Stomach (tissue), 9 donors: ENCODE data around the gene DCAF10. TPM values are rescaled to one million over a fixed set of nuclear protein-coding genes. Genes with fewer than 3 reads are reported as not detected.

Experiments used
- DNase-seq, 2 donors: peaks; one replicate each; pipeline versions ENCODE4 v3.0.0 to v3.0.0-alpha.2; 2013 to 2019
- H3K27ac ChIP-seq, 5 donors: fragments of 200-600 bp in 4 of 5; sonication (generic) in 4 of 5; one replicate each; pipeline ENCODE4 v1.5.1; 2013 to 2019; ENCODE audit warnings: mild to moderate bottlenecking in 1 of 5, moderate library complexity in 1 of 5
- H3K27me3 ChIP-seq, 3 donors: fragments of 200-600 bp; sonication (generic); one replicate each; pipeline ENCODE4 v1.5.1; 2017 to 2019; ENCODE audit warnings: mixed run types in 1 of 3
- H3K36me3 ChIP-seq, 4 donors: fragments of 200-600 bp; sonication (generic); 1 replicate in 3 of 4; 2 replicates in 1 of 4; pipeline ENCODE4 v1.5.1; 2016 to 2019
- H3K4me1 ChIP-seq, 4 donors: fragments of 200-600 bp; sonication (generic); one replicate each; pipeline ENCODE4 v1.5.1; 2016 to 2019
- H3K4me3 ChIP-seq, 4 donors: fragments of 200-600 bp; sonication (generic) in 3 of 4; one replicate each; pipeline ENCODE4 v1.5.1; 2016 to 2019; ENCODE audit warnings: mild to moderate bottlenecking in 1 of 4
- H3K9me3 ChIP-seq, 4 donors: fragments of 200-600 bp; sonication (generic); one replicate each; pipeline ENCODE4 v1.5.1; 2016 to 2019
- CTCF ChIP-seq, 7 experiments: fragments of 450-650 bp in 4 of 7; fragments of 200-600 bp in 3 of 7; sonication (generic) in 3 of 7; IDR thresholded peaks; one replicate each; pipeline ENCODE4 v1.5.1; 2016 to 2019; ENCODE audit warnings: antibody characterized with exemption in 7 of 7, control low read depth in 2 of 7, mild to moderate bottlenecking in 1 of 7
- EP300 ChIP-seq: sonication (generic); formaldehyde crosslinking; IDR thresholded peaks from one replicate; pipeline ENCODE4 v1.6.1; 2017; ENCODE audit warnings: antibody characterized with exemption
- POLR2A ChIP-seq, 4 donors: fragments of 450-650 bp; IDR thresholded peaks; one replicate each; pipeline ENCODE4 v1.6.1; 2016; ENCODE audit warnings: antibody characterized with exemption in 4 of 4, control low read depth in 2 of 4, mild to moderate bottlenecking in 1 of 4, moderate library complexity in 1 of 4
- POLR2AphosphoS5 ChIP-seq, 3 donors: sonication (generic); formaldehyde crosslinking; IDR thresholded peaks; one replicate each; pipeline ENCODE4 v1.6.1; 2016; ENCODE audit warnings: antibody characterized with exemption in 3 of 3
- WGBS, 5 donors: extraction: QIAGEN DNeasy Blood & Tissue Kit in 3 of 5; methylation state at CpG; one replicate each; pipeline versions ENCODE4 v1.1.5 to v1.1.7; 2013 to 2018; 5-methylcytosine and 5-hydroxymethylcytosine counted together
- intact Hi-C: fragments of 100-400 bp; cut with DNase I; formaldehyde crosslinking; loops from one replicate; pipeline ENCODE4 v1.15.1; 2023; ENCODE audit warnings: low total_unique reads
- polyA plus RNA-seq, 3 donors: library from polyadenylated mRNA; stranded (reverse); fragments of 200-250 nt; gene quantifications; one replicate each; pipeline ENCODE4 v1.2.3, GENCODE V29; 2013
- total RNA-seq, 5 donors: library from RNA; depleted of rRNA; stranded (reverse); fragments of >200 nt; gene quantifications; one replicate each; pipeline versions ENCODE4 v1.1.0 to v1.2.3, GENCODE V29; 2014 to 2016
- donor health status: healthy with polysubstance abuse.
- donor health status: Bipolar disorder and iron deficiency.
- donor health status: healthy.

Gene DCAF10
- total and polyA plus RNA-seq, 8 donors = 5.9 to 39.7 (median 22.1) TPM

DNA sequence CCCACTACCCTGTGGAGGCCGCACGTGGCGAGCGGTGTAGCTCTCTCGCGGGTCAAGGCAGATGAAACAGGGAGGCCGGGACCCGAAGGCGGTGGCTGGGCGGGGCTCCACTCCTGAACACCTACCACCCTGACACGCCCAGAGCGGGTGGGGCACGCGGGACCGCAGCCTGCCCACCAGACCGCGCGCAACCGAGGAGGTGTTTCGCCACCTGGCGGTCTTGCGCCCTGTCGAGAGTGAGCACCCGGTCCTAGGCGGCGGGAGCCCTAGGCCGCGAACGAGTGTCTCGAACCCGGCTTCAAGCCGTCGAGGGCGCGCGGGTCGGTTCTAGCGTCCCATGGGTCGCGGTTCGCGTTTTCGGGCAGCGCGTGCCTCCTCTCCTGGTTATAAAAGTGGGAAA is 13.5 kb upstream of the DCAF10 start:
- Histone ChIP-seq H3K4me3 (no peak overlapping the region), H3K9me3 (no peaks in the 10 kb centered on the region), H3K4me1 (peaks cover 12 to 33% (median 31%) of the 10 kb centered on the region in 4 donors), H3K27ac (no peak overlapping the region), H3K27me3 (peaks cover 0 to 10% (median 0%) of the 10 kb centered on the region in 3 donors), H3K36me3 (peaks cover 7 to 25% (median 17%) of the 10 kb centered on the region in 4 donors)
- DNase-seq = peak in 1 of 2 donors; percentile 19
- TF ChIP-seq POLR2AphosphoS5 (IDR thresholded peaks at IDR 0.05) (no peak), CTCF (IDR thresholded peaks at IDR 0.05) (no peak), EP300 (no peak), POLR2A (IDR thresholded peaks at IDR 0.05) (no peak)
- intact Hi-C loops = no loop called here
- WGBS, 5 donors = 43 to 55% (median 47%) methylated on average over 3 to 45 of the region's 45 CpGs

GRCh38 chr9:37788332-37788731 is 12.3 kb upstream of the DCAF10 start:
- Histone ChIP-seq H3K27me3 (peaks cover 0 to 10% (median 0%) of the 10 kb centered on the region in 3 donors), H3K36me3 (peaks cover 0 to 12% (median 4%) of the 10 kb centered on the region in 4 donors), H3K4me3 (no peak overlapping the region), H3K4me1 (peaks cover 10 to 21% (median 20%) of the 10 kb centered on the region in 4 donors), H3K27ac (no peak overlapping the region), H3K9me3 (no peaks in the 10 kb centered on the region)
- intact Hi-C loops = no loop called here
- TF ChIP-seq EP300 (no peak), POLR2AphosphoS5 (IDR thresholded peaks at IDR 0.05) (no peak), POLR2A (IDR thresholded peaks at IDR 0.05) (no peak), CTCF (IDR thresholded peaks at IDR 0.05) (no peak)
- DNase-seq = no peak
- WGBS, 5 donors = 73 to 86% (median 79%) methylated on average over 6 of the region's 6 CpGs

GRCh38 chr9:37790096-37790495 is 10.5 kb upstream of the DCAF10 start:
- peaks cover 0 to 9% (median 8%) of the 10 kb centered on the region in 4 donors for H3K4me1 ChIP-seq
- WGBS, 5 donors = 94 to 100% (median 98%) methylated on average over 2 of the region's 2 CpGs
- peaks cover 0 to 10% (median 0%) of the 10 kb centered on the region in 3 donors for H3K27me3 ChIP-seq
- H3K4me3 ChIP-seq = no peak overlapping the region
- no peak for DNase-seq
- TF ChIP-seq CTCF (IDR thresholded peaks at IDR 0.05) = no peak
- TF ChIP-seq EP300 = no peak
- no peak for TF ChIP-seq POLR2A (IDR thresholded peaks at IDR 0.05)
- no peak for TF ChIP-seq POLR2AphosphoS5 (IDR thresholded peaks at IDR 0.05)
- no peaks in the 10 kb centered on the region for H3K9me3 ChIP-seq
- no peak overlapping the region for H3K27ac ChIP-seq
- intact Hi-C loops = no loop called here
- H3K36me3 ChIP-seq = peaks cover 0 to 9% (median 0%) of the 10 kb centered on the region in 4 donors

GRCh38 chr9:37792122-37792521 is 8.5 kb upstream of the DCAF10 start:
- H3K27ac ChIP-seq = no peak overlapping the region
- H3K4me1 ChIP-seq = no peaks in the 10 kb centered on the region
- no peak for TF ChIP-seq POLR2A (IDR thresholded peaks at IDR 0.05)
- TF ChIP-seq EP300 = no peak
- TF ChIP-seq CTCF (IDR thresholded peaks at IDR 0.05) = no peak
- no peak for TF ChIP-seq POLR2AphosphoS5 (IDR thresholded peaks at IDR 0.05)
- H3K36me3 ChIP-seq = peaks cover 0 to 12% (median 0%) of the 10 kb centered on the region in 4 donors
- peaks cover 0 to 3% (median 0%) of the 10 kb centered on the region in 3 donors for H3K27me3 ChIP-seq
- DNase-seq = no peak
- H3K9me3 ChIP-seq = no peaks in the 10 kb centered on the region
- WGBS, 5 donors = 80 to 89% (median 83%) methylated on average over 5 of the region's 5 CpGs
- intact Hi-C loops = no loop called here
- no peak overlapping the region for H3K4me3 ChIP-seq
